H9 (cell line): ENCODE data around the gene FAM149A. TPM values are rescaled to one million over a fixed set of nuclear protein-coding genes. Genes with fewer than 3 reads are reported as not detected.

Source experiments
- DNase-seq: peaks from one replicate; pipeline ENCODE4 v3.0.0-alpha.2; 2017
- H2AFZ ChIP-seq: one replicate; pipeline ENCODE4 v1.6.1; 2013; ENCODE audit warnings: mild to moderate bottlenecking, low read length, control low read depth, moderate library complexity
- H2AK5ac ChIP-seq: 2 replicates; pipeline ENCODE4 v1.6.1; 2013; ENCODE audit warnings: low read length, control low read depth, mixed read lengths; ENCODE audit not compliant: insufficient read length
- H2BK120ac ChIP-seq: one replicate; pipeline ENCODE4 v1.6.1; 2013; ENCODE audit warnings: low read depth, mild to moderate bottlenecking, low read length, control low read depth, inconsistent platforms; ENCODE audit not compliant: poor library complexity, severe bottlenecking
- H2BK12ac ChIP-seq: 2 replicates; pipeline ENCODE4 v1.6.1; 2013; ENCODE audit warnings: low read length, control low read depth, mixed read lengths, low read depth; ENCODE audit not compliant: insufficient read length
- H2BK15ac ChIP-seq: 2 replicates; pipeline ENCODE4 v1.6.1; 2013; ENCODE audit warnings: low read depth, low read length, control low read depth
- H2BK20ac ChIP-seq: one replicate; pipeline ENCODE4 v1.6.1; 2013; ENCODE audit warnings: low read depth, mild to moderate bottlenecking, low read length, control low read depth, inconsistent platforms; ENCODE audit not compliant: poor library complexity, severe bottlenecking
- H2BK5ac ChIP-seq: 2 replicates; pipeline ENCODE4 v1.6.1; 2013; ENCODE audit warnings: low read length, control low read depth, mixed read lengths; ENCODE audit not compliant: insufficient read length
- H3K14ac ChIP-seq: 2 replicates; pipeline ENCODE4 v1.6.1; 2013; ENCODE audit warnings: low read length, control low read depth; ENCODE audit not compliant: insufficient read depth
- H3K18ac ChIP-seq: 2 replicates; pipeline ENCODE4 v1.6.1; 2013; ENCODE audit warnings: low read depth, mild to moderate bottlenecking, mixed read lengths, low read length, control low read depth; ENCODE audit not compliant: insufficient read length
- H3K23ac ChIP-seq: 2 replicates; pipeline ENCODE4 v1.6.1; 2013; ENCODE audit warnings: low read length, control low read depth, mixed read lengths, low read depth; ENCODE audit not compliant: insufficient read length
- H3K23me2 ChIP-seq: 2 replicates; pipeline ENCODE4 v1.6.1; 2013; ENCODE audit warnings: low read depth, mild to moderate bottlenecking, mixed read lengths, low read length, control low read depth; ENCODE audit not compliant: insufficient read length, poor library complexity, severe bottlenecking
- H3K27ac ChIP-seq: 2 replicates; pipeline ENCODE4 v1.5.1; 2013; ENCODE audit warnings: low read length, control low read depth, mixed read lengths, low read depth; ENCODE audit not compliant: insufficient read length
- H3K27me3 ChIP-seq: 2 replicates; pipeline ENCODE4 v1.6.1; 2013; ENCODE audit warnings: low read length, control low read depth, inconsistent platforms; ENCODE audit not compliant: insufficient read depth
- H3K4ac ChIP-seq: 2 replicates; pipeline ENCODE4 v1.6.1; 2013; ENCODE audit warnings: low read depth, mild to moderate bottlenecking, control low read depth, inconsistent platforms, low read length, moderate library complexity
- H3K4me1 ChIP-seq: 2 replicates; pipeline ENCODE4 v1.6.1; 2013; ENCODE audit warnings: low read length, control low read depth, inconsistent platforms; ENCODE audit not compliant: insufficient read depth
- H3K4me2 ChIP-seq: 2 replicates; pipeline ENCODE4 v1.6.1; 2013; ENCODE audit warnings: low read length, control low read depth, mixed read lengths; ENCODE audit not compliant: insufficient read length, insufficient read depth
- H3K56ac ChIP-seq: 2 replicates; pipeline ENCODE4 v1.6.1; 2013; ENCODE audit warnings: low read depth, mild to moderate bottlenecking, mixed read lengths, low read length, control low read depth; ENCODE audit not compliant: insufficient read length
- H3K79me1 ChIP-seq: 2 replicates; pipeline ENCODE4 v1.6.1; 2013; ENCODE audit warnings: low read depth, mild to moderate bottlenecking, moderate library complexity, low read length, control low read depth, inconsistent platforms; ENCODE audit not compliant: insufficient read depth, poor library complexity, severe bottlenecking
- H3K79me2 ChIP-seq: 2 replicates; pipeline ENCODE4 v1.6.1; 2013; ENCODE audit warnings: low read length, control low read depth, inconsistent platforms; ENCODE audit not compliant: insufficient read depth
- H3K9ac ChIP-seq: 2 replicates; pipeline ENCODE4 v1.6.1; 2013; ENCODE audit warnings: low read length, control low read depth, mixed read lengths; ENCODE audit not compliant: insufficient read length; ENCODE audit errors: extremely low read depth
- H3K9me3 ChIP-seq: one replicate; pipeline ENCODE4 v1.6.1; 2013; ENCODE audit warnings: low read depth, low read length, inconsistent platforms; ENCODE audit not compliant: control insufficient read depth
- H3T11ph ChIP-seq: one replicate; pipeline ENCODE4 v1.6.1; 2013; ENCODE audit warnings: mild to moderate bottlenecking, low read length, control low read depth, inconsistent platforms
- H4K20me1 ChIP-seq: one replicate; pipeline ENCODE4 v1.6.1; 2013; ENCODE audit not compliant: control insufficient read depth, insufficient read length, insufficient read depth
- H4K5ac ChIP-seq: 2 replicates; pipeline ENCODE4 v1.6.1; 2013; ENCODE audit warnings: low read depth, mild to moderate bottlenecking, mixed read lengths, low read length, control low read depth; ENCODE audit not compliant: insufficient read length
- H4K8ac ChIP-seq: replicated peaks from 2 replicates; pipeline ENCODE4 v1.6.1; 2013; ENCODE audit warnings: low read length, control low read depth, mixed read lengths, low read depth; ENCODE audit not compliant: insufficient read length
- H4K91ac ChIP-seq: 2 replicates; pipeline ENCODE4 v1.6.1; 2013; ENCODE audit warnings: low read depth, mild to moderate bottlenecking, moderate library complexity, mixed read lengths, low read length, control low read depth; ENCODE audit not compliant: insufficient read length
- H3K27ac Mint-ChIP-seq, 3 experiments: 2 replicates in 2 of 3; 3 replicates in 1 of 3; pipeline ENCODE4 v1.8.0; 2020 to 2021; ENCODE audit warnings: mixed read lengths in 3 of 3, mild to moderate bottlenecking in 1 of 3, moderate library complexity in 1 of 3
- H3K27me3 Mint-ChIP-seq: 2 replicates; pipeline ENCODE4 v1.8.0; 2021; ENCODE audit warnings: low read depth, mild to moderate bottlenecking, moderate library complexity, mixed read lengths
- H3K36me3 Mint-ChIP-seq, 3 experiments: 2 replicates in 2 of 3; 3 replicates in 1 of 3; pipeline ENCODE4 v1.8.0; 2020 to 2021; ENCODE audit warnings: low read depth in 3 of 3, mixed read lengths in 3 of 3; ENCODE audit not compliant: insufficient read depth in 1 of 3
- H3K4me1 Mint-ChIP-seq, 2 experiments: 2 replicates each; pipeline ENCODE4 v1.8.0; 2020; ENCODE audit warnings: mixed read lengths in 2 of 2
- H3K4me3 Mint-ChIP-seq, 2 experiments: 2 replicates in 1 of 2; 3 replicates in 1 of 2; pipeline ENCODE4 v1.8.0; 2020 to 2021; ENCODE audit warnings: mild to moderate bottlenecking in 2 of 2, mixed read lengths in 2 of 2, moderate library complexity in 1 of 2
- H3K9me3 Mint-ChIP-seq, 2 experiments: 2 replicates in 1 of 2; 3 replicates in 1 of 2; pipeline ENCODE4 v1.8.0; 2020; ENCODE audit warnings: mild to moderate bottlenecking in 2 of 2, mixed read lengths in 2 of 2, moderate library complexity in 1 of 2
- CTCF ChIP-seq: fragments of 200-600 bp; sonication (generic); conservative IDR thresholded peaks from 3 replicates; pipeline ENCODE4 v1.8.0; 2021; ENCODE audit warnings: antibody characterized with exemption, mild to moderate bottlenecking
- WGBS: extraction: QIAGEN DNeasy Blood & Tissue Kit; methylation state at CpG from one replicate; pipeline ENCODE4 v1.1.7; 2013; ENCODE audit warnings: missing lambda C conversion rate, low lambda C conversion rate, mixed read lengths; ENCODE audit not compliant: insufficient read length; ENCODE audit errors: extremely low coverage; 5-methylcytosine and 5-hydroxymethylcytosine counted together
- total RNA-seq: library from RNA; stranded (reverse); gene quantifications from 2 replicates; pipeline ENCODE4 v1.2.1, GENCODE V29; 2021

The FAM149A gene
- total RNA-seq, 1 experiment from 2014 or later: 5.9 TPM

- no CpG with 5 or more reads among the region's 9 CpGs for WGBS
- H2AFZ ChIP-seq: no peak overlapping the region
- no peak overlapping the region for H2BK20ac ChIP-seq
- no peaks in the 10 kb centered on the region for H3K23me2 ChIP-seq
- no peaks in the 10 kb centered on the region for H3K4me1 ChIP-seq
- H3K18ac ChIP-seq: no peak overlapping the region
- H3K27ac ChIP-seq: no peak overlapping the region
- no peaks in the 10 kb centered on the region for H3K27me3 ChIP-seq
- H2BK12ac ChIP-seq: no peak overlapping the region
- H3K9me3 Mint-ChIP-seq: peaks cover 2 to 8% of the 10 kb centered on the region in 2 experiments; a peak in 4 of 5 replicates
- H2BK15ac ChIP-seq: no peak overlapping the region
- no peak overlapping the region for H2BK120ac ChIP-seq
- H3K4me2 ChIP-seq: no peak overlapping the region
- peak; percentile 85 for TF ChIP-seq CTCF
- H4K91ac ChIP-seq: no peak overlapping the region
- H3K23ac ChIP-seq: no peak overlapping the region
- peak; percentile 74 for DNase-seq
- H4K5ac ChIP-seq: no peak overlapping the region
- no peaks in the 10 kb centered on the region for H3K79me2 ChIP-seq
- H3K36me3 Mint-ChIP-seq: peaks cover 0 to 7% (median 1%) of the 10 kb centered on the region in 3 experiments; a peak in 5 of 7 replicates
- H2BK5ac ChIP-seq: no peak overlapping the region
- no peak overlapping the region for H2AK5ac ChIP-seq
- no peaks in the 10 kb centered on the region for H4K20me1 ChIP-seq
- no peaks in the 10 kb centered on the region for H3K79me1 ChIP-seq
- H3K4me1 Mint-ChIP-seq: peaks cover 18 to 19% of the 10 kb centered on the region in 2 experiments
- no peak overlapping the region for H4K8ac ChIP-seq
- H3K4ac ChIP-seq: no peak overlapping the region
- no peaks in the 10 kb centered on the region for H3K9me3 ChIP-seq
- H3K27me3 Mint-ChIP-seq: no peaks in the 10 kb centered on the region
- no peak overlapping the region for H3K14ac ChIP-seq
- no peak overlapping the region for H3K27ac Mint-ChIP-seq
- H3K4me3 Mint-ChIP-seq: no peak overlapping the region
- no peak overlapping the region for H3K9ac ChIP-seq
- H3T11ph ChIP-seq: no peak overlapping the region
- no peak overlapping the region for H3K56ac ChIP-seq
Measured at GRCh38 chr4:186201535-186202230, 97.2 kb downstream of the FAM149A start.
